Dedifferentiated amniotic fluid mesenchymal stem cell (primary cell): ENCODE results near the gene KDM6A.
A peak's percentile ranks its signal among the peaks of the same experiment; 100 is the strongest.
"Not testable (repeated sequence)": the region's sequence is repeated elsewhere in the genome, so short reads cannot be mapped to it uniquely, and the experiment has no call there.

ENCODE experiments used
- DNase-seq: peaks from one replicate; pipeline ENCODE4 v3.0.0-alpha.2; 2016; ENCODE audit errors: extremely low spot score

KDM6A gene

GRCh38 chrX:45006002-45006800, 133.2 kb downstream of the KDM6A start:
- no peak for DNase-seq

GRCh38 chrX:45007598-45007997, 134.6 kb downstream of the KDM6A start:
- no peak for DNase-seq

- DNase-seq: no peak
These were observed 136.5 kb downstream of the KDM6A start for GRCh38 chrX:45009371-45010000.

GRCh38 chrX:45011131-45011530, 138.1 kb downstream of the KDM6A start:
- DNase-seq: peak; percentile 50

- no peak for DNase-seq
These were observed 138.6 kb downstream of the KDM6A start for GRCh38 chrX:45011597-45011996.

GRCh38 chrX:45017946-45018345, 145.0 kb downstream of the KDM6A start:
- DNase-seq: no peak

GRCh38 chrX:45022150-45022549, 149.2 kb downstream of the KDM6A start:
- DNase-seq: no peak

- DNase-seq: no peak
These were observed 151.5 kb downstream of the KDM6A start for GRCh38 chrX:45024501-45024900.

- DNase-seq: no peak
These were observed 153.0 kb downstream of the KDM6A start for GRCh38 chrX:45026036-45026435.

- no peak for DNase-seq
These were observed 158.9 kb downstream of the KDM6A start for GRCh38 chrX:45031830-45032378.

GRCh38 chrX:45035071-45035470, 162.1 kb downstream of the KDM6A start:
- no peak for DNase-seq

GRCh38 chrX:45036161-45036560, 163.2 kb downstream of the KDM6A start:
- no peak for DNase-seq

GRCh38 chrX:45040137-45040536, 167.1 kb downstream of the KDM6A start:
- not testable (repeated sequence) for DNase-seq

GRCh38 chrX:45046417-45046816, 173.4 kb downstream of the KDM6A start:
- no peak for DNase-seq

GRCh38 chrX:45050558-45050957, 177.6 kb downstream of the KDM6A start:
- DNase-seq: no peak

- no peak for DNase-seq
These were observed 183.6 kb downstream of the KDM6A start for GRCh38 chrX:45056428-45057145.

GRCh38 chrX:45059906-45060305, 186.9 kb downstream of the KDM6A start:
- not testable (repeated sequence) for DNase-seq

- no peak for DNase-seq
These were observed 190.5 kb downstream of the KDM6A start for GRCh38 chrX:45063319-45064095.

- DNase-seq: no peak
These were observed 195.6 kb downstream of the KDM6A start for GRCh38 chrX:45068569-45068968.

- DNase-seq: peak; percentile 39
These were observed 197.4 kb downstream of the KDM6A start for GRCh38 chrX:45070116-45071007.

- DNase-seq: not testable (repeated sequence)
These were observed 200.0 kb downstream of the KDM6A start for GRCh38 chrX:45073011-45073410.
